Gastrocnemius medialis (tissue), 4 donors: ENCODE results near the gene ZNF219.

Experiments used
- POLR2A ChIP-seq, 2 donors: fragments of 450-650 bp; IDR thresholded peaks; one replicate each; pipeline ENCODE4 v1.6.1; 2017; ENCODE audit warnings: antibody characterized with exemption in 2 of 2, mild to moderate bottlenecking in 2 of 2, moderate library complexity in 2 of 2
- TF ChIP-seq, protein P1 (sequence below), 5 experiments: fragments of 450-650 bp in 3 of 5; fragments of 200-600 bp in 2 of 5; sonication (generic) in 2 of 5; IDR thresholded peaks in 4 of 5; conservative IDR thresholded peaks in 1 of 5; 1 replicate in 4 of 5; 2 replicates in 1 of 5; pipeline ENCODE4 v1.5.1; 2016 to 2019; ENCODE audit warnings: antibody characterized with exemption in 5 of 5, mild to moderate bottlenecking in 3 of 5, moderate library complexity in 3 of 5

DNA sequence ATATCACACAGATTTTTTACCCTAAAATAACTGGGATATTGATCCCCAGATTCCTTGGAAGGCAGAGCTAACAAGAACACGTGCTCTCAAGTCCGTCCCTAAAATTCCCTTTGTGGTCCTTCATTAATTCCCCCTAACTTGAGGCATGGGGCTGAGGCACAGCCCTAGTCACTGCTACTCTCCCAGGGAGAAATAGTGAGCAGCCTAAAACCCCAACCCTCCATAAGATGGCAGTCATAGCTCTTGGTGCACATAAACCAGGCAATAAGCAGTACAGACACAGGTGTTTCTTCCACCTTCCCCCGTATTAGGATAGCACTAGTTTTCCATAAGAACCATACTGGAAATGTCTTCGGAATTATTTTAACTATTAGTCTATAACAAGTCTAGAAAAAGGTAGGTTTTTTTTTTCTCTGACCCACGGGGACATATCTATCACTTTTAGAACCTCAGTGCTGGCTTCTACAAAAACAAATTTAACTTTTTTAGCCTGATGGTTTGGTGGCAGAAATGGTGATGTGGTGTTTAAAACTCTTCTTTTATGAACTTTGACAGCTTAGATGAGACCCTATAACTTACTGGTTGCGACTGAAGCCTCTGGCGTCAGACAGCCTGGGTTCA, 31.5 kb downstream of the ZNF219 start:
- TF ChIP-seq, protein P1, sequence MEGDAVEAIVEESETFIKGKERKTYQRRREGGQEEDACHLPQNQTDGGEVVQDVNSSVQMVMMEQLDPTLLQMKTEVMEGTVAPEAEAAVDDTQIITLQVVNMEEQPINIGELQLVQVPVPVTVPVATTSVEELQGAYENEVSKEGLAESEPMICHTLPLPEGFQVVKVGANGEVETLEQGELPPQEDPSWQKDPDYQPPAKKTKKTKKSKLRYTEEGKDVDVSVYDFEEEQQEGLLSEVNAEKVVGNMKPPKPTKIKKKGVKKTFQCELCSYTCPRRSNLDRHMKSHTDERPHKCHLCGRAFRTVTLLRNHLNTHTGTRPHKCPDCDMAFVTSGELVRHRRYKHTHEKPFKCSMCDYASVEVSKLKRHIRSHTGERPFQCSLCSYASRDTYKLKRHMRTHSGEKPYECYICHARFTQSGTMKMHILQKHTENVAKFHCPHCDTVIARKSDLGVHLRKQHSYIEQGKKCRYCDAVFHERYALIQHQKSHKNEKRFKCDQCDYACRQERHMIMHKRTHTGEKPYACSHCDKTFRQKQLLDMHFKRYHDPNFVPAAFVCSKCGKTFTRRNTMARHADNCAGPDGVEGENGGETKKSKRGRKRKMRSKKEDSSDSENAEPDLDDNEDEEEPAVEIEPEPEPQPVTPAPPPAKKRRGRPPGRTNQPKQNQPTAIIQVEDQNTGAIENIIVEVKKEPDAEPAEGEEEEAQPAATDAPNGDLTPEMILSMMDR (IDR thresholded peaks at IDR 0.05 in 4 of 5, conservative IDR thresholded peaks at IDR 0.05 in 1 of 5): no peak
- TF ChIP-seq POLR2A (IDR thresholded peaks at IDR 0.05): no peak
